Kidney (tissue), 14 donors: Measurements from ENCODE around the gene FARSA. TPM values are rescaled to one million over a fixed set of nuclear protein-coding genes. Genes with fewer than 3 reads are reported as not detected.

ENCODE experiments used
- DNase-seq, 5 donors: peaks; one replicate each; pipeline ENCODE4 v3.0.0-alpha.2; 2013 to 2020
- FAIRE-seq: peaks from 2 replicates; lab custom pipeline; 2012; peaks lifted over from hg19 to GRCh38; lab: Jason Lieb, UNC
- H3K27ac ChIP-seq, 2 donors: one replicate each; pipeline ENCODE4 v1.7.0; 2013; ENCODE audit warnings: low read depth in 2 of 2, low read length in 2 of 2, inconsistent platforms in 1 of 2
- H3K27me3 ChIP-seq: one replicate; pipeline ENCODE4 v1.7.1; 2013; ENCODE audit warnings: low read length, inconsistent platforms; ENCODE audit not compliant: control insufficient read depth, insufficient read depth
- H3K36me3 ChIP-seq, 3 donors: one replicate each; pipeline versions ENCODE4 v1.7.0 to v1.7.1; 2013; ENCODE audit warnings: low read length in 3 of 3, control low read depth in 1 of 3, inconsistent platforms in 1 of 3; ENCODE audit not compliant: insufficient read depth in 3 of 3, control insufficient read depth in 2 of 3
- H3K4me1 ChIP-seq, 3 donors: one replicate each; pipeline versions ENCODE4 v1.7.0 to v1.7.1; 2013; ENCODE audit warnings: low read length in 3 of 3, inconsistent platforms in 1 of 3, low read depth in 1 of 3; ENCODE audit not compliant: control insufficient read depth in 2 of 3, insufficient read depth in 2 of 3
- H3K4me3 ChIP-seq, 3 donors: one replicate each; pipeline versions ENCODE4 v1.7.0 to v1.8.1; 2013; ENCODE audit warnings: low read length in 3 of 3, control low read depth in 1 of 3, inconsistent platforms in 1 of 3
- H3K9ac ChIP-seq, 3 donors: one replicate each; pipeline versions ENCODE4 v1.7.0 to v1.7.1; 2013; ENCODE audit warnings: low read length in 3 of 3, control low read depth in 1 of 3, inconsistent platforms in 1 of 3
- H3K9me3 ChIP-seq, 3 donors: one replicate each; pipeline versions ENCODE4 v1.7.0 to v1.7.1; 2013; ENCODE audit warnings: low read length in 3 of 3, control low read depth in 1 of 3, inconsistent platforms in 1 of 3; ENCODE audit not compliant: control insufficient read depth in 2 of 3, insufficient read depth in 1 of 3
- intact Hi-C: fragments of 100-400 bp; cut with DNase I; formaldehyde crosslinking; loops from one replicate; pipeline ENCODE4 v1.11.1; 2022
- polyA plus RNA-seq: library from polyadenylated mRNA; stranded (reverse); fragments of 350-450 nt; fragmentation: Illumina TruSeq; extraction: RNeasy Lipid Tissue Mini Kit (QIAGEN cat#74804); gene quantifications from one replicate; pipeline ENCODE4 v1.2.3, GENCODE V29; 2014; ENCODE audit warnings: low read depth, low replicate concordance; ENCODE audit not compliant: insufficient read depth
- total RNA-seq: library from RNA; stranded (reverse); fragmentation: NEBNext Ultra II Directional; extraction: Animal tissue kit (Norgen Biotek cat#: 25700); gene quantifications from one replicate; pipeline ENCODE4 v1.2.1, GENCODE V29; 2021
- TF ChIP-seq, protein P1 (sequence below): IDR thresholded peaks from 3 replicates; pipeline ENCODE4 v1.5.1; 2012; ENCODE audit warnings: mild to moderate bottlenecking, moderate library complexity, borderline replicate concordance; ENCODE audit not compliant: insufficient read depth; ENCODE audit errors: extremely low read depth
- donor health status: control.
- donor health status: control.
- donor health status: control.
- donor health status: control.
- donor health status: control.
- donor health status: DM: yes; HTN: yes; CAD: no.
- donor health status: Normal renal cell carcinoma (clear cell type).

FARSA gene
- total and polyA plus RNA-seq, 2 donors from 2014 or later, result 48.0 to 58.2 TPM

DNA sequence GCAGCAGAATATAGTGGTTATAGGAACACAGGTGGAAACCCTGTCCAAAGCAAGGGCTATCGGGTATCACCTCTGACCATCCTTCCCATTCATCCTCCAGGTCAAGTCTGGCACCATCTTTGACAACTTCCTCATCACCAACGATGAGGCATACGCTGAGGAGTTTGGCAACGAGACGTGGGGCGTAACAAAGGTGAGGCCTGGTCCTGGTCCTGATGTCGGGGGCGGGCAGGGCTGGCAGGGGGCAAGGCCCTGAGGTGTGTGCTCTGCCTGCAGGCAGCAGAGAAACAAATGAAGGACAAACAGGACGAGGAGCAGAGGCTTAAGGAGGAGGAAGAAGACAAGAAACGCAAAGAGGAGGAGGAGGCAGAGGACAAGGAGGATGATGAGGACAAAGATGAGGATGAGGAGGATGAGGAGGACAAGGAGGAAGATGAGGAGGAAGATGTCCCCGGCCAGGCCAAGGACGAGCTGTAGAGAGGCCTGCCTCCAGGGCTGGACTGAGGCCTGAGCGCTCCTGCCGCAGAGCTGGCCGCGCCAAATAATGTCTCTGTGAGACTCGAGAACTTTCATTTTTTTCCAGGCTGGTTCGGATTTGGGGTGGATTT is 10.0 kb upstream of the FARSA start:
- H3K4me3 ChIP-seq, result no peak overlapping the region
- DNase-seq (no peak), FAIRE-seq (no peak)
- no peaks in the 10 kb centered on the region for H3K27me3 ChIP-seq
- peaks cover 21 to 34% (median 27%) of the 10 kb centered on the region in 3 donors for H3K36me3 ChIP-seq
- TF ChIP-seq, protein P1, sequence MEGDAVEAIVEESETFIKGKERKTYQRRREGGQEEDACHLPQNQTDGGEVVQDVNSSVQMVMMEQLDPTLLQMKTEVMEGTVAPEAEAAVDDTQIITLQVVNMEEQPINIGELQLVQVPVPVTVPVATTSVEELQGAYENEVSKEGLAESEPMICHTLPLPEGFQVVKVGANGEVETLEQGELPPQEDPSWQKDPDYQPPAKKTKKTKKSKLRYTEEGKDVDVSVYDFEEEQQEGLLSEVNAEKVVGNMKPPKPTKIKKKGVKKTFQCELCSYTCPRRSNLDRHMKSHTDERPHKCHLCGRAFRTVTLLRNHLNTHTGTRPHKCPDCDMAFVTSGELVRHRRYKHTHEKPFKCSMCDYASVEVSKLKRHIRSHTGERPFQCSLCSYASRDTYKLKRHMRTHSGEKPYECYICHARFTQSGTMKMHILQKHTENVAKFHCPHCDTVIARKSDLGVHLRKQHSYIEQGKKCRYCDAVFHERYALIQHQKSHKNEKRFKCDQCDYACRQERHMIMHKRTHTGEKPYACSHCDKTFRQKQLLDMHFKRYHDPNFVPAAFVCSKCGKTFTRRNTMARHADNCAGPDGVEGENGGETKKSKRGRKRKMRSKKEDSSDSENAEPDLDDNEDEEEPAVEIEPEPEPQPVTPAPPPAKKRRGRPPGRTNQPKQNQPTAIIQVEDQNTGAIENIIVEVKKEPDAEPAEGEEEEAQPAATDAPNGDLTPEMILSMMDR, result no peak
- peaks cover 0 to 41% (median 26%) of the 10 kb centered on the region in 3 donors for H3K4me1 ChIP-seq
- no peak overlapping the region for H3K27ac ChIP-seq
- H3K9me3 ChIP-seq, result no peaks in the 10 kb centered on the region
- intact Hi-C loops, result no loop called here
- no peak overlapping the region for H3K9ac ChIP-seq

DNA sequence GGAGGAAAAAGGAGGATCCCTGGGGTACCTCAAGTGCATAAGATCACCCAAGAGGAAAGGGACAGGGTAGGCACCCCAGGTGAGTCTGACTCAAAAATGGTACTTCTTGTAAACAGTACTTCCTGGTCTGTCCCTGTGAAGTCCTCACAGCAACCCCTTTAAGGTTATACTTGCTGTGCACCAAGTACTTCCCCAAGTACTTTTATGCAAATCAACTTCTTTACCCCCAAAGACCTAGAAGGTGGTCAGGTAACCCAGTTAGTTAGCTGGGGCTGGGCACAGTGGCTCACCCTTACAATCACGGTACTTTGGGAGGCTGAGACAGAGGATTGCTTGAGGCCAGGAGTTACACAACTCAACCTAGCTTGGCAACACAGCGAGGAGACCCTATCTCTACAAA is 7.4 kb upstream of the FARSA start:
- Histone ChIP-seq H3K27me3 (no peaks in the 10 kb centered on the region), H3K4me1 (peaks cover 0 to 33% (median 26%) of the 10 kb centered on the region in 3 donors), H3K4me3 (peak overlapping the region in 1 of 3 donors; percentile 6), H3K36me3 (peaks cover 18 to 34% (median 21%) of the 10 kb centered on the region in 3 donors), H3K27ac (no peak overlapping the region), H3K9ac (no peak overlapping the region), H3K9me3 (no peaks in the 10 kb centered on the region)
- FAIRE-seq (no peak), DNase-seq (no peak)
- intact Hi-C loops, result no loop called here
- TF ChIP-seq, protein P1, result no peak

DNA sequence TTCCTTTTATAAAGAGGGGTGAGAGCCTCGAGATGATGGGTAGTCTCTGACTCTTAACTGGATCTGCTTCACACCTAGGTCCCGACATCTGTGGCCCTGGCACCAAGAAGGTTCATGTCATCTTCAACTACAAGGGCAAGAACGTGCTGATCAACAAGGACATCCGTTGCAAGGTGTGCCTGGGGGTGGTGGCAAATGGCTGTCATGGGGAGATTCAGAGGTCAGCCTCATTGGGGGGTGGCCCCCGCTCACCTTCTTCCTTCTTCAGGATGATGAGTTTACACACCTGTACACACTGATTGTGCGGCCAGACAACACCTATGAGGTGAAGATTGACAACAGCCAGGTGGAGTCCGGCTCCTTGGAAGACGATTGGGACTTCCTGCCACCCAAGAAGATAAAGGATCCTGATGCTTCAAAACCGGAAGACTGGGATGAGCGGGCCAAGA is 6.5 kb upstream of the FARSA start:
- no peaks in the 10 kb centered on the region for H3K9me3 ChIP-seq
- FAIRE-seq (no peak), DNase-seq (peak in 1 of 5 donors; percentile 54)
- H3K36me3 ChIP-seq, result peaks cover 18 to 34% (median 21%) of the 10 kb centered on the region in 3 donors
- H3K27ac ChIP-seq, result no peak overlapping the region
- TF ChIP-seq, protein P1, result no peak
- peak overlapping the region; percentile 22 to 91 (median 91) for H3K4me3 ChIP-seq
- no peaks in the 10 kb centered on the region for H3K27me3 ChIP-seq
- intact Hi-C loops, result no loop called here
- peak overlapping the region in 1 of 3 donors; percentile 91 for H3K9ac ChIP-seq
- H3K4me1 ChIP-seq, result peaks cover 0 to 33% (median 26%) of the 10 kb centered on the region in 3 donors
